ENCODE measurements around the gene ISM1.
A peak's percentile ranks its signal among the peaks of the same experiment; 100 is the strongest.
"Not testable (repeated sequence)": the region's sequence is repeated elsewhere in the genome, so short reads cannot be mapped to it uniquely, and the experiment has no call there.

The ISM1 gene

DNA sequence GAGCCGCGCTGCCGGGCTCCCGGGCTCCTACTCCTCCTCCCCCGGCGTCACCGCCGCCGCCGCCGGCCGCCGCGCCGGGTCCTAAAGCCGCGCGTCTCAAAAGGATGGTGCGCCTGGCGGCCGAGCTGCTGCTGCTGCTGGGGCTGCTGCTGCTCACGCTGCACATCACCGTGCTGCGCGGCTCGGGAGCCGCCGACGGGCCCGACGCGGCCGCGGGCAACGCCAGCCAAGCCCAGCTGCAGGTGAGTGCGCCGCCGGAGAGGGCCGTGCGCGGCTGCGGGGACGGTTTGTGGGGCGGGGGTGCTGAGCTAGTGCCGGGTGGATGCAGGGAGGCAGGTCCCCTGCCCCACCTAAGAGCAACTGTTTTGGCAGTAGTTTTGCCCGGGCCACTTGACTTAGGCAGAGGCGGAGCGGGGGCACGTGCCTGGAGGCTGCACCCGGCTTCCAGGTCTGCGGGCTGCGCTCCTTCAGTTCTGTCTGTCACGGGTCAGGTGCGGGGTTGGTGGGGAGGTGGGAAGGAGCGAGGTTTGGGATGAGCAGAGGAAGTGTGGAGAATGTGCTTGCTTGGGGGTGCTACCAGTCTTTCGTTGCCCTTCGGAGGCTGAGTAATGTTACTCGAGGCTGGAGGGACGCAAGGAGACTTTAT, 722 bp downstream of the ISM1 start:
- DNase-seq (ENCODE audit: low read depth), result peak; percentile 57

DNA sequence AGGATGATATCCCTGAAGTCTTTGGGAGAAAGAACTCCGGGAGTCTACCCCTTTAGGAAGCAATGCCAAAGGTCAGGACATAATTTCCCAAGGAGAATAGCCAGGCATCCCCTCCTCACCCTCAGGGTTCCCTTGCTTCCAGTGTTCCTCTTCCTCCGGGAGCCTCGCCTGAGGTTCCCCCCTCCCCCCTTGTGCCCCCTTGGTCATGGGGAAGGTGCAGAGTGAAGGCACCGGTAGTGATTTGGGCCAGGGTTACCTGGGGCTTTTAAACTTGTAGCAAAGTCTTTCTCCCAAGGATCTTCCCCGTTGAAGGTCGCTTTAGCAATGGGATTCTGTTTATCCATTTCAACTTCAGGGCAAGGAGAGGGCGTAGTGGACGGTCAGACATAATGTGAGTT, 1.2 kb downstream of the ISM1 start:
- no peak for DNase-seq (ENCODE audit: low read depth)

DNA sequence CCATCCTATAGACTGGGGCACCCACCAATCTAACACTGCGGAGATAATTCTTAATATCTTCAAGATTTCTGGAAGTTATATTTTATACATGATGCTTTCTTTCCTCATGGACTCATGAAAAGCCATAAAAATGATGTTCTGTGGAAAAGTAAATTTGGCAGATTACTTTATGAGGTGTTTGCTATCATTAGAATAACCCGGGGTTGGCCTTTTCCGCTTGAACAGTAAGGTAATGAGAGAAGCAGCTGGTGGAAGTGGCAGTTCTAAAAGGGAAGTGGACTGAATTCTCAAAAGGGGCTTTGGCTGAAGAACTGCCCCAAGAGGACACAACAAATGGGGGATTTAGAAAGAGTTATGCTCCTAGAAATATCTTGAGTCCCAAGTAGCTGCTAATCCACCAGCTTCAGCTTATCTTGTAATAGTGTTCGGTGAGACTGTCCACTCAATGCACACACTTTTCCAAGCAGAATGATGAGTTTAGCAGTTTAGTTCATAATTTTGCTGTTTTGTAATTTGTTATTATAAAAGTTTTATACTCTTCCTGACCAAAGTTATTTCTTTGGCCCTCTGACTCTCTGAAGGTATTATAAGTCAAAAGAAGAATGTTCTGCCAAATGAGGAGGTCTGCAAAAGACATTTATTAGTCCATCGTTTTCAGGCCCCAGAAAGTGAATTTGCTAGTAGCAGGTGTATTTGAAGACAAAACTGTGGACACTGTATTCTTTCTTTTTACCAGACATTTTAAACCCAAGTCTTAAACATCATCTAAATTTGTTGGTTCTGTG, 2.9 kb downstream of the ISM1 start:
- DNase-seq (ENCODE audit: low read depth), result no peak

DNA sequence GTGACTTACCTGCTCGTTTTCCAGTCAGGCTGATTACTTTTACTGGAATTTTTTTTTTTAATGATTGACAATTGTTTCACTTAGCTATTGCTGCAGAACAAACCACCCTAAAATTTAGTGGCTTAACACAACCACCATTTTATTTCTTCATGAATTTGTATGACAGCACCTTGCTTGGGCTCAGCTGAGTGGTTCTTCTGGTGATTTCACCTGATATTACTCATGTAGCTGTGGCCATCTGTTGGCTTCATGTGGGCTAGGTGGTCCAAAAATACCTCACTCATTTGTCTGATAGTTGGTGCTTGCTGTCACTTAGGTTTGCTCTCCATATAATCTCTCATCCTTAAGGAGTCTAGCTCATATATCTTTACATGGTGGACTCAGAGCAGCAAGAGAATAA, 5.3 kb downstream of the ISM1 start:
- DNase-seq (ENCODE audit: low read depth), result no peak

DNA sequence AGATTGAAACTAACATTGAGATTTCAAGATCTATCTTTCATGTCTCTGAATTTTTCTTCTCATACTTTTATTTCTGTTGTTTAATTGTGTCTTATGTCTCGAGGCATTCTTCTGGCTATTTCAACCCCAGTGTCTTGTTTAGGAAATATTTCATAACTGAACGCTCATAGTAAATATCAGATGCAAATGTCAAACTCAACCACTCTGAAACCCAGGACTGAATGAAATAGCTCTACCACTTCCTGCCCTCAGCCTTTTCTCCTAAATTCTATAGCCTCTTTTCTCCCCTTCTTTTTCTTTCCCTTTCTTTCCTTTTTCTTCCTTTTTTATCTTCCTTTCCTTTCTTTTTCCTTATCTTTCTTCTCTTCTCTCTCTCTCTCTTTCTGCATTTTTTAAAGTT, 7.7 kb downstream of the ISM1 start:
- DNase-seq (ENCODE audit: low read depth), result no peak

DNA sequence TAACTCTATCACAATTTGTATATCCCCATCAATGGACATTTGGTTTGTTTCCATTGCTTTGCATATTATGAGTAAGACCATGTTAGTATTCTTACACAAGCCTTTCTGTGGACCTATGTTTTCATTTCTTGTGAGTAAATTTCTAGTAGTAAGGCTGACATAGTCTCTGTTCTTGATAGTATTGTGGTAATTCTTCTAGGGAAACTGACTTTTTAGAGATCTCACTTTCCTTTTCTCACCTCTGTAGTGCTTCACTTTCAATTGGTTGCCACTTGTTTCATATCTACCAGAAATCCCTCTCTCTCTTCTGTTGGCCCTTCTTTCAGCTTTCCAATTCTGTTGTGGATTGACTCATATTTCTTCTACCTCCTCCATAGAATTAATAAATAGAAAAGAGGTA, 8.5 kb downstream of the ISM1 start:
- no peak for DNase-seq (ENCODE audit: low read depth)

DNA sequence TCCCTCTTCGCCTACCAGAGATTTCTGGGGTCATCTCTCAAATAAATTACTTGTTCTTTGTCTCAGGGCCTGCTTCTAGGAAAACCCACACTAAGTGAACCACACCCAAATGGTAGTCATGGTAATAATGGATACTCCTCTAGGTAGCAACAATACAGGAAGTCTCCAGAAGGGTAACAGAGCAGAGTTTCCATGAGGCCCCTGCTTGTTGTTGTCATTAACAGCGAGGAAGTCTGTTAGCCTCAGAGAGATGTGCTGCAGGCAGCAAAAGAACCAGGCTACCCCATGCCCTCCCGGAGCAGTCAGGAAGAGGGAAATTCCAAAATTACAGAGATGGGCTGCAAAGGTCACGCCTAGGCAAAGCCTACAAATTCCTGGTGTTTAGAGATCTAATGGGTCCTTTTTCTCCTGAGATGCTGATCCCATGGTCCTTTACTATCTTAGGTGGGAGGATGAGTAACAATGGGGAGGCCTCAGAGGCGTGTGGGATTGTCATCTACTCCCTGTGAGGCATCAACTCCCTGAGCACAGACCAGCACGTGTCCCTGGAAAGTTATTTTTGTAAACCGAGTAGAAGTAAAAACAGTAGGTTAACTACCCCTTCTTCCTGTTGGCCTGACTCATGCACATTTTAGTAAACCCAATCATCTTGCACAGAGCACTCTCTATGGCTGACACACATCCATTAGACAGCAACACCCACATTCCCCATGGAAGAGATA, 10.1 kb downstream of the ISM1 start:
- DNase-seq (ENCODE audit: low read depth), result peak; percentile 38

DNA sequence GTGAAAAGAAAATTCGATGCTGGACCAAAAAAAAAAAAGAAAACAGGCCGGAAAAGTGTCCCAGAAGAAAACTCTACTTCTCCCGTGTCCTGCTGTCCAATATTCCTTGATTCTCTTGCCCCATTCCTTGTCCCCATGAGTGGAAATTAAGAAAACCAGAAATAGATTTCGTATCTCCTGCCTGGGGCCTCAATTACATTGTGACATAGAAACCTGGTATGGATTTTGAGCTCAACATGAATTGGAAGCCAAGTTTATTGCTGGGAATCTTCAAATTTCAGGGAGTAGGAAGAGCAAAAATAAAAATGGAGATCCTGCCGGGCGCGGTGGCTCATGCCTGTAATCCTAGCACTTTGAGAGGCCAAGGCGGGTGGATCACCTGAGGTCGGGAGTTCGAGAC, 11.9 kb downstream of the ISM1 start:
- DNase-seq (ENCODE audit: low read depth), result no peak

DNA sequence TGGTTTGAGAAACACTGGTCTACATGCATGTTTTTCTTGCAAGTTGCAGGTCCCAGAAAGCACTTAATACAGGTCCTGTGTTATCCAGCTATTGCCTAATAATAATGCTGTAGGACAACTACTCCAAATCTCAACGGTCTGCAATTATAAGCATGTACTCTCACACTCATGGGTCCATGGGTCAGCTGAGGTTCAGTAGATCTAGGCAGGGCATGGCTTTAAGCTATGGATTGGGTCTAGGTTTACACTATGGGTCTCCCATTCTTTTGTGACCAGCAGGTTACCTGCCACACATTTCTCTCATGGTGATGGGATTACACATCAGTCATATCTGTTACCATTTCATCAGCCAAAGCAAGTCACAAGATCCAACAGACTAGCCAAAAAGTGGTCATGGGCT, 13.9 kb downstream of the ISM1 start:
- DNase-seq (ENCODE audit: low read depth), result no peak

DNA sequence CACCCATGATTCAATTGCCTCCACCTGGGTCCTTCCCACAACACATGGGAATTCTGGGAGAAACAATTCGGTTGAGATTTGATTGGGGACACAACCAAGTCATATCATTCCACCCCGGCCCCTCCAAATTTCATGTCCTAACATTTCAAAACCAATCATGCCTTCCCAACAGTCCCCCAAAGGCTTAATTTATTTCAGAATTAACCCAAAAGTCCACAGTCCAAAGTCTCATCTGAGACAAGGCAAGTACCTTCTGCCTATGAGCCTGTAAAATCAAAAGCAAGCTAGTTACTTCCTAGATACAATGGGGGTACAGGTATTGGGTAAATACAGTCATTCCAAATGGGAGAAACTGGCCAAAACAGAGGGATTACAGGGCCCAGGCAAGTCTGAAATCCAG, 15.3 kb downstream of the ISM1 start:
- DNase-seq (ENCODE audit: low read depth), result not testable (repeated sequence)

DNA sequence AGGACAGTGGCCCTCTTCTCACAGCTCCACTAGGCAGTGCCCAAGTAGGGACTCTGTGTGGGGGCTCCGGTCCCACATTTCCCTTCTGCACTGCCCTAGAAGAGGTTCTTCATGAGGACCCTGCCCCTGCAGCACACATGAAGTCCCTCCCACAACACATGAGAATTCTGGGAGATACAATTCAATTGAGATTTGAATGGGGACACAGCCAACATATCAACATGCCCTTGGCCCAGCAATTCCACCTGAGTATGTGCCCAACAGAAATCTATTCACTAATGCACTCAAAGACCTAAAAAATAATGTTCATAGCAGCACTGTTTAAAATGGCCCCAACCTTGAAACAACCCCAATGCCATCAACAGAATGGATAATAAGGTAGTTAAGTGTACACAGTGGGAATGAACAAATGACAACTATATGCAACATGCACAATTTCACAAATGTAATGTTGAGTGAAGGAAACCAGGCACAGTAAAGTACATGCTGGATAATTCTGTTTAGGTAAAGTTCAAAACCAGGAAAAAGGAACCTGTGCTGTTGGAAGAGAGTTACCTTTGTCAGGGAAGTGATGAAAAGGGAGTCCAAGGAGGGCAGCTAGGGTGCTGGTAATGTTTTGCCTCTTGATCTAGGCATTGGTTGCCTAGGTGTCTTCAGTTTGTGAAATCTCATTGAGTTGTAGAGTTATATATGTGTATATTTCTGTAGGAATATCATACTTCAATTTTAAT, 16.1 kb downstream of the ISM1 start:
- no peak for DNase-seq (ENCODE audit: low read depth)

DNA sequence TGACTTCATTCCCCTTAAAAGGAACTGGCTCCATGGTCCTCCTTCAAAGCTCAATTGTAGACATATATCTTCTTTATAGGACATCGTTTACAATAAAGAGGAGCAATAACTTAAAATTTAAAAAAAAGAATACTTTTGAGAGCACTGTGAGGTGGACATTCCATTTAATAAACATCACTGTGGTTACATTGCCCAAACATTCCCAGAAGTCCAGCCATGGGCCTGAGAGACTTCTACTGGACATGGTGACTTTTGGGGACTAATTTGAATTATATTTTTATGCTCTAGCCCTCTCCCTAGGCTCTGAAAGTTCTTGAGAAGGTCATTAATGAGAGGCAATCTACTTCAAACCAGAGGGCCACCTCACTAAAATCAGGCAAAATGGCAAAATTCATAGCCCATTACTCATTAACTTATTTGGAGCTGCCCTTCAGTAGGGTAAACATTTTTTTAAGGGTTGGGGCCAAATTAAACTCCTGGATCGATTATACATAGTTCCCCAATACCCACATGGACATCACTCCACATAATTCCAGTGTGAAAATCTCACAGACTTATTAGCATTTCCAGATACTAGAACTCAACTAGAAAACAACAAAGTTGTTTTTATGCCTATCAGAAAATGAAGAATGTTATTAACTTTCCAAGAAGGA, 17.1 kb downstream of the ISM1 start:
- DNase-seq (ENCODE audit: low read depth), result no peak

DNA sequence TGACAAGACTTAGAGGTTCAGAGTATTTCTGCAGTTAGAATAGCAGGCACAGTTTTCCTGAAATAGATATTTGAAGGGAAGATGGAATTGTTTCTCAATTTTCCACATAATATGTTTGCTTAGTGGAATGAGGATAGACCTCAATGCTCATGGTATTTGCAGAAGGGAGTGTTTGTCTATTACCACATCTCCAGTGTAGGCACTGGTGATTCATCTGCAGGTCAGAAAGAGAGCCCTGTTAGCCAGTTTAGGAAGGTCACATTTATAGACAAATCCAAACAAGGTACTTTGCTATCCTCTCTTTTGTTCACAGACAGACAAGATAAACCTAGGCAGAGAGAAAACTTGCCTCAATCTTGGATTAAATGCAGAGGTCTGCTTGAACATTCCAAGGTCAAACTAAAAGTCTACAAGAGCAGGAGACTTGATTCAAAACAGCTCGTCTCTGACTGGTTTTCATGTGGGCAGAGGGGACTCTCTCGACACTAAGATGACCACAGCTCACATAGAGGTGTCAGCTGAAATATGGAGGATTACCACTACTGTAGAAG, 22.8 kb downstream of the ISM1 start:
- DNase-seq (ENCODE audit: low read depth), result no peak

DNA sequence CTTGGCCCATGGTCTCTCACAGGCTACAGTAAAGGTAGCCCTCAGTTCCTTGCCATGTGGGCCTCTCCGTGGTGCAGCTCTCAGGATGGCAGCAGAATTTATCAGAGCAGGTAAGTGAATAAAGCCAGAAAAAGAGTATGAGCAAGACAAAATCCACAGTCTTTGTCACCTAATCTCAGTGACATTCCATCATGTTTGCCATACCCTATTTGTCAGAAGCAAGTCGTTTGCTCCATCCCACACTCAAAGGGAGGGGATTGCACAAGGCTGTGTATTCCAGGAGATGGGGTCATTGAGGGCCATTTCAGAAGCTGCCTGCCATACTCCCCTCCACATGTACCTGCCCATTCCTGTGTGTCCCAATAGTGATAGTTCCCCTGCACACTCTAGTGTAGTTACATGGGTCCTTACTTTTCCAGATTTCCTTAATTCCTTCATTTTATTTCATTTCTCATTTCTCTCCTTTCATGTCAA, 24.2 kb downstream of the ISM1 start:
- DNase-seq (ENCODE audit: low read depth), result no peak

DNA sequence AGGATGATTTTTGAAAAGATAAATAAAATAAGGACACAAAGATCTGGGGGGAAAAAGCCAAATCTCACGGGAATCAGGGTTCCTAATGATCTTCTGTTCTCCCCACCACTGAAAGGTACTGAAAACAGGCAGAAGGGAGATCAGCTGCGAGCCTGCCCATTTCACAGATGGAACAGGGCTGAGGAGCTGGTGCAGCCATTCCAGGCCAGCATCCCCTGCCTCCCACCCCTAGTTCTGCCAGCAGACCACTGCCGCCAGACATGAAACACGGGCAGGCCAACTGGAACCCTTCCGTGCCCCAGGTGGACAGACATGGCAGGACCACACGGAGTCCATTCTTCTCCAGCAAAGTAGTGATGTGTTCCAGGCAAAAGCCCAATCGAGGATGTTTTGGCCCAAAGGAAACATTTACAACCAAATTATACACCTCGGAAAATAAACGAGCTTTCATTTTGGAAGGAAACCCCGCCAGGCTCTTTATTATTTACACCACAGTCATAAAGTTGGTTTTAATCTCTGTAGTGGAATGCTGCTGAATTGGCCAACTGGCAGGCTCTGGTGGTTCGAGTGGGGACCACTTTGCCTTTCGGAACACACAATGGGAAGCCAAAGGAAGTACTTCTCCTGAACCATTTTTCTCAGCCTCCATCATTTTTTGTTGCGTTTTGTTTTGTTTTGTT, 28.2 kb downstream of the ISM1 start:
- no peak for DNase-seq (ENCODE audit: low read depth)

DNA sequence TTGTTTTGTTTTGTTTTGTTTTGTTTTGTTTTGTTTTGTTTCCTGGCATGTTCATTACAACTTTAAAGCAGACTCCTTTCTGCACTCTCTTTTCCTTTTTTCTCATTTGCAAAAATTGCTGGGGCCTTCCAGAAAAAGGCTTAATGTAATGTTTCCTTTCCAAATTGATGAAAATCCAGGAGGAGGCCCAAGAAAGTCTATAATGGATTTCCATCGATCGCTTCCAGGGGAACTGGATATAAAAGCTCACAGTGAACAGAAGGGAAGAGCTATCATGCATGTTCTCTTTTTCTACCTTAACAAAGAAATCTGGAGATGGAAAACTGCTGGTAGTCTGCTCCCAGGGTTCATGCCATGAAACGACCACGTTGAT, 28.7 kb downstream of the ISM1 start:
- no peak for DNase-seq (ENCODE audit: low read depth)

DNA sequence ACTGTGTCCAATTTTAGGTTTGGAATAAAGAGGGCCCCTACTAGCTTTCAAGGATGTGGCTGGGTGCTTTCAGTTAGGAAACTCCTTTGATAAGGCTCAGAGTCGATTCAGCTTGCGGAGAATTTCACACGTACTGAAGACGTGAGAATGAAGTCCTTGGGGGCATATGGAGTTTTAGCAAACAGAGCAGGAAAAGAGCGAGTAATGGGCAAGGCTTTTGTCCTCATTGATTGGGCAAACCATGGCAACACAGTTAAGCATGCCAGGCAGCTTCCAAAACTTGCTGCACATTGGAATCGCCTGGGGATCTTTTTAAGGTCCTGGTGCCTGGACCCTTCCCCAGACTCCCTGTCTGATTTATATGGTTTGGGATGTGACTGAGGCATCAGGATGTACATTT, 29.2 kb downstream of the ISM1 start:
- no peak for DNase-seq (ENCODE audit: low read depth)

DNA sequence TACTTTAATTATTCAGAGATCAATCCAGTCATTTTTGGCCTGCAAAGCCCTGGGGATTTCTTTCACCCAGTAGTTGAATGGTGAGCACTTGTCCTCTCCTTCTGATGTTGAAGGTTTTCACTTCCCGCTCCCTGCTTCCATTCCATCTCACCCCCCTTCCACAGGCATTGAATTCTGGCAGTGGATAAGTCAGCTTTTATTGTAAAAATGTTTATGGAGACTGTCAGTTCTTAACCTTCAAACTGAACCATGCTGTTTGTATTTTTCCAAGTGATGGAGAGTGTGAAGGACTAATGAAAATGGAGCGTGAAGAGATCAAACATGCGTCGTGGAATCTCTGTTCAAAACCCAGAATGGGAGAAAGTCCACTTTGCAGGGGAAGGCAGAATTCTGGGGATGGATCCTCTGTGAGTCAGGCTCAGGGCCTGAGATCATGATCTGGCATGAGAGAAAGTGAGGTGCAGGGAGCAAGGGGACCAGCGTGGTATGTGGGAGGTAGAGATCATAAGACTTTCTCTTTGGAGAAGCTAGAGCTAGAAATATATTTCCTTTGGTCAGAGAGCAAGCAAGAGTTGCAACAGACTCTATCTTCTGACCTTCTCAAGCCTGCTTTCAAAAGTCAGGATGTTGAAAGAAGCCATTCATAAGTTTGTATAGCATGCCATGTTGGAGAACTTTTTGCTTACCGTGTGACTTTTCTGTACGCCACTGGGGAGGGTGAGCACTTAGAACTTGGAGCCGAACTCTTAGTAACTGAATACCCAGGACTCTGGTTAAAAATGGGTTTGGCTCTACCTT, 30.2 kb downstream of the ISM1 start:
- DNase-seq (ENCODE audit: low read depth), result no peak

DNA sequence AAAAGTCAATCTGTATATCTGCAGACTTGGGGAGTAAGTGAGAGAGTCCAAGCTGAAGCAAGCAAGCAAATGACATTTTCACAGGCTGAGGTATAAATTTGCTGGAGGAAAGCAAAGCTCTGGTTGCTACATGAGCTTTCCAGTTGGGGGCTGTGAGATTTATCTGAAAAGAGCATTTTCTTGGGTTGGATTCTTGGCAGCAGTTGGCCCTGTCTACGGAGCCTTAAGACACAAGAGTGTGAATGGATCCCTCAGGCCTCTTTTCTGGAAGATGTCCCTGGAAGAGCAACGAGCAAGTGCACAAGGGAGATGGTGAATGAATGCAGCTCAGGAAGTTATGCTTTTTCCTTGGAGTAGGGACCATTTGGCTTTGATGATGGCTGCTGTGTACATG, 30.8 kb downstream of the ISM1 start:
- DNase-seq (ENCODE audit: low read depth), result no peak

DNA sequence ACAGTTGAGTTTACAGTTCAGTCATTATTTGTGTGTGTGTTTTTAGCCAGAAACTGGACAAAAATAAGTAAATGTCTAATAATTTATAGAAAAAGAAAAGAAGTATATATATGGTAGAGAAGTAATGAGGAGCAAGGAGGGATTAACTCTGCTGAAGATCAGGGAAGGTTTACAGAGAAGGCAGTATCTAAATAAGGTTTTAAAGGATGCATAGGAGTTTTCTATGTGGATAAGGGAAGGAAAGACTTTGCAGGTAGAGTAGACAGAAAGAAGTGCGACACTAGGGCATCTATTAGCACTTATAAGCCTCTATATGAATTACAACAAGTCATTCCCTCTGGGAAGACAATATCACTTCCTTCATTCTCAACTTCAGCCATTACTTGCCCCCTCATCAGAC, 34.3 kb downstream of the ISM1 start:
- DNase-seq (ENCODE audit: low read depth), result no peak
